Ecto neural progenitor cell (in vitro differentiated cells): ENCODE data around the gene HPN.
A peak's percentile ranks its signal among the peaks of the same experiment; 100 is the strongest.
"Not testable (repeated sequence)": the region's sequence is repeated elsewhere in the genome, so short reads cannot be mapped to it uniquely, and the experiment has no call there.

Experiments
- DNase-seq: peaks from one replicate; pipeline ENCODE4 v3.0.0-alpha.2; 2018; ENCODE audit warnings: low spot score

Gene HPN

GRCh38 chr19:35009424-35010415 is 31.8 kb upstream of the HPN start:
- no peak for DNase-seq

- no peak for DNase-seq
Observed at GRCh38 chr19:35011091-35011689, 30.3 kb upstream of the HPN start.

GRCh38 chr19:35011737-35012682 is 29.5 kb upstream of the HPN start:
- DNase-seq = no peak

- DNase-seq = peak; percentile 85
Observed at GRCh38 chr19:35013041-35013819, 28.3 kb upstream of the HPN start.

- no peak for DNase-seq
Observed at GRCh38 chr19:35013820-35014754, 27.4 kb upstream of the HPN start.

- not testable (repeated sequence) for DNase-seq
Observed at GRCh38 chr19:35014774-35015173, 26.7 kb upstream of the HPN start.

- no peak for DNase-seq
Observed at GRCh38 chr19:35015270-35015953, 26.1 kb upstream of the HPN start.

- DNase-seq = no peak
Observed at GRCh38 chr19:35015954-35016351, 25.6 kb upstream of the HPN start.

- DNase-seq = no peak
Observed at GRCh38 chr19:35017507-35017906, 24.0 kb upstream of the HPN start.

GRCh38 chr19:35018379-35018778 is 23.1 kb upstream of the HPN start:
- no peak for DNase-seq

- DNase-seq = no peak
Observed at GRCh38 chr19:35019144-35019543, 22.4 kb upstream of the HPN start.

- no peak for DNase-seq
Observed at GRCh38 chr19:35021016-35021415, 20.5 kb upstream of the HPN start.

- DNase-seq = no peak
Observed at GRCh38 chr19:35021596-35021995, 19.9 kb upstream of the HPN start.

- no peak for DNase-seq
Observed at GRCh38 chr19:35022460-35022859, 19.1 kb upstream of the HPN start.

- no peak for DNase-seq
Observed at GRCh38 chr19:35023428-35023827, 18.1 kb upstream of the HPN start.

- no peak for DNase-seq
Observed at GRCh38 chr19:35024095-35024494, 17.4 kb upstream of the HPN start.

- no peak for DNase-seq
Observed at GRCh38 chr19:35025969-35026368, 15.6 kb upstream of the HPN start.

- no peak for DNase-seq
Observed at GRCh38 chr19:35026418-35026817, 15.1 kb upstream of the HPN start.

- DNase-seq = no peak
Observed at GRCh38 chr19:35027009-35027408, 14.5 kb upstream of the HPN start.
